DMS 273 (cell line): ENCODE measurements around the gene PLXNC1.

Source experiments
- DNase-seq: peaks from one replicate; lab custom pipeline; 2025; ENCODE audit not compliant: unreplicated experiment; lab: John Stamatoyannopoulos, UW

Gene PLXNC1

GRCh38 chr12:94229902-94230301 lies 81.5 kb downstream of the PLXNC1 start:
- no peak for DNase-seq

- no peak for DNase-seq
These were observed 82.1 kb downstream of the PLXNC1 start for GRCh38 chr12:94230357-94230905.

GRCh38 chr12:94231709-94232108 lies 83.3 kb downstream of the PLXNC1 start:
- DNase-seq, result no peak

GRCh38 chr12:94235848-94236247 lies 87.5 kb downstream of the PLXNC1 start:
- no peak for DNase-seq

- no peak for DNase-seq
These were observed 91.1 kb downstream of the PLXNC1 start for GRCh38 chr12:94239332-94239993.

GRCh38 chr12:94240171-94240570 lies 91.8 kb downstream of the PLXNC1 start:
- DNase-seq, result no peak

- no peak for DNase-seq
These were observed 94.5 kb downstream of the PLXNC1 start for GRCh38 chr12:94242901-94243300.

- no peak for DNase-seq
These were observed 96.1 kb downstream of the PLXNC1 start for GRCh38 chr12:94244165-94245133.

GRCh38 chr12:94245631-94246383 lies 97.4 kb downstream of the PLXNC1 start:
- no peak for DNase-seq

GRCh38 chr12:94247246-94247645 lies 98.9 kb downstream of the PLXNC1 start:
- no peak for DNase-seq

GRCh38 chr12:94248582-94248981 lies 100.2 kb downstream of the PLXNC1 start:
- DNase-seq, result no peak

- no peak for DNase-seq
These were observed 101.8 kb downstream of the PLXNC1 start for GRCh38 chr12:94250130-94250529.

- no peak for DNase-seq
These were observed 105.9 kb downstream of the PLXNC1 start for GRCh38 chr12:94254270-94254669.

GRCh38 chr12:94255006-94255405 lies 106.6 kb downstream of the PLXNC1 start:
- no peak for DNase-seq

- DNase-seq, result no peak
These were observed 107.1 kb downstream of the PLXNC1 start for GRCh38 chr12:94255428-94255827.

- no peak for DNase-seq
These were observed 110.2 kb downstream of the PLXNC1 start for GRCh38 chr12:94258593-94258992.

- no peak for DNase-seq
These were observed 111.6 kb downstream of the PLXNC1 start for GRCh38 chr12:94260017-94260416.

GRCh38 chr12:94260717-94261116 lies 112.3 kb downstream of the PLXNC1 start:
- DNase-seq, result no peak

- DNase-seq, result no peak
These were observed 112.7 kb downstream of the PLXNC1 start for GRCh38 chr12:94261119-94261518.

- DNase-seq, result no peak
These were observed 113.4 kb downstream of the PLXNC1 start for GRCh38 chr12:94261786-94262185.
